ENCODE data around the gene CAMSAP1.

The CAMSAP1 gene

GRCh38 chr9:135833864-135834263 is 73.5 kb downstream of the CAMSAP1 start:
- Histone ChIP-seq H3K4me3 (ENCODE audit: low read depth in 1 of 2, low read length in 2 of 2) (no peak overlapping the region), H3K79me2 (ENCODE audit: insufficient read depth, low read length) (peaks cover 21% of the 10 kb centered on the region), H4K20me1 (ENCODE audit: insufficient read depth, low read length) (peaks cover 28% of the 10 kb centered on the region), H3K4me2 (ENCODE audit: insufficient read depth, low read length) (no peak overlapping the region), H3K36me3 (ENCODE audit: insufficient read depth, low read length) (peaks cover 4% of the 10 kb centered on the region; the same call in 1 of the 2 replicates), H3K9ac (ENCODE audit: low read depth, low read length) (no peak overlapping the region), H3K27me3 (ENCODE audit: insufficient read depth, low read length, poor library complexity) (no peaks in the 10 kb centered on the region), H3K4me1 (ENCODE audit: insufficient read depth, low read length) (no peaks in the 10 kb centered on the region), H3K27ac (ENCODE audit: low read length) (no peak overlapping the region), H2AFZ (ENCODE audit: low read depth, low read length) (no peak overlapping the region), H3K9me3 (ENCODE audit: insufficient read depth, low read length, severe bottlenecking) (no peaks in the 10 kb centered on the region)
- DNase-seq (no peak), ATAC-seq (ENCODE audit: insufficient read depth, low read depth) (no peak)
- no peak for TF ChIP-seq EZH2 (IDR thresholded peaks at IDR 0.05; ENCODE audit: borderline replicate concordance, low read depth, low read length, severe bottlenecking)
- TF ChIP-seq, protein P1, sequence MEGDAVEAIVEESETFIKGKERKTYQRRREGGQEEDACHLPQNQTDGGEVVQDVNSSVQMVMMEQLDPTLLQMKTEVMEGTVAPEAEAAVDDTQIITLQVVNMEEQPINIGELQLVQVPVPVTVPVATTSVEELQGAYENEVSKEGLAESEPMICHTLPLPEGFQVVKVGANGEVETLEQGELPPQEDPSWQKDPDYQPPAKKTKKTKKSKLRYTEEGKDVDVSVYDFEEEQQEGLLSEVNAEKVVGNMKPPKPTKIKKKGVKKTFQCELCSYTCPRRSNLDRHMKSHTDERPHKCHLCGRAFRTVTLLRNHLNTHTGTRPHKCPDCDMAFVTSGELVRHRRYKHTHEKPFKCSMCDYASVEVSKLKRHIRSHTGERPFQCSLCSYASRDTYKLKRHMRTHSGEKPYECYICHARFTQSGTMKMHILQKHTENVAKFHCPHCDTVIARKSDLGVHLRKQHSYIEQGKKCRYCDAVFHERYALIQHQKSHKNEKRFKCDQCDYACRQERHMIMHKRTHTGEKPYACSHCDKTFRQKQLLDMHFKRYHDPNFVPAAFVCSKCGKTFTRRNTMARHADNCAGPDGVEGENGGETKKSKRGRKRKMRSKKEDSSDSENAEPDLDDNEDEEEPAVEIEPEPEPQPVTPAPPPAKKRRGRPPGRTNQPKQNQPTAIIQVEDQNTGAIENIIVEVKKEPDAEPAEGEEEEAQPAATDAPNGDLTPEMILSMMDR (IDR thresholded peaks at IDR 0.05; ENCODE audit: borderline replicate concordance, extremely low read depth, low read length, poor library complexity, severe bottlenecking): no peak

GRCh38 chr9:135830496-135830895 is 76.8 kb downstream of the CAMSAP1 start:
- no peaks in the 10 kb centered on the region for H3K27me3 ChIP-seq (ENCODE audit: insufficient read depth, low read length, poor library complexity)
- no peak overlapping the region for H3K27ac ChIP-seq (ENCODE audit: low read length)
- H2AFZ ChIP-seq (ENCODE audit: low read depth, low read length): no peak overlapping the region
- peaks cover 24% of the 10 kb centered on the region for H4K20me1 ChIP-seq (ENCODE audit: insufficient read depth, low read length)
- peaks cover 23% of the 10 kb centered on the region for H3K36me3 ChIP-seq (ENCODE audit: insufficient read depth, low read length)
- no peaks in the 10 kb centered on the region for H3K9me3 ChIP-seq (ENCODE audit: insufficient read depth, low read length, severe bottlenecking)
- no peaks in the 10 kb centered on the region for H3K4me1 ChIP-seq (ENCODE audit: insufficient read depth, low read length)
- ATAC-seq (ENCODE audit: insufficient read depth, low read depth) (no peak), DNase-seq (no peak)
- H3K79me2 ChIP-seq (ENCODE audit: insufficient read depth, low read length): peaks cover 29% of the 10 kb centered on the region
- no peak overlapping the region for H3K4me2 ChIP-seq (ENCODE audit: insufficient read depth, low read length)
- H3K4me3 ChIP-seq (ENCODE audit: low read depth in 1 of 2, low read length in 2 of 2): no peak overlapping the region
- H3K9ac ChIP-seq (ENCODE audit: low read depth, low read length): no peak overlapping the region
- no peak for TF ChIP-seq EZH2 (IDR thresholded peaks at IDR 0.05; ENCODE audit: borderline replicate concordance, low read depth, low read length, severe bottlenecking)
- TF ChIP-seq, protein P1 (IDR thresholded peaks at IDR 0.05; ENCODE audit: borderline replicate concordance, extremely low read depth, low read length, poor library complexity, severe bottlenecking): no peak

- DNase-seq: no peak
- TF ChIP-seq, protein P1 (IDR thresholded peaks at IDR 0.05; ENCODE audit: borderline replicate concordance, extremely low read depth, low read length, poor library complexity, severe bottlenecking): no peak
- no peak for TF ChIP-seq EZH2 (IDR thresholded peaks at IDR 0.05; ENCODE audit: borderline replicate concordance, low read depth, low read length, severe bottlenecking)
- H3K4me3 ChIP-seq (ENCODE audit: low read depth in 1 of 2, low read length in 2 of 2): no peak overlapping the region
- H3K9ac ChIP-seq (ENCODE audit: low read depth, low read length): no peak overlapping the region
- H3K36me3 ChIP-seq (ENCODE audit: insufficient read depth, low read length): peaks cover 26% of the 10 kb centered on the region
- peaks cover 24% of the 10 kb centered on the region for H3K79me2 ChIP-seq (ENCODE audit: insufficient read depth, low read length)
- no peak overlapping the region for H3K27ac ChIP-seq (ENCODE audit: low read length)
- ATAC-seq (ENCODE audit: insufficient read depth, low read depth): no peak
- H3K27me3 ChIP-seq (ENCODE audit: insufficient read depth, low read length, poor library complexity): no peaks in the 10 kb centered on the region
- no peaks in the 10 kb centered on the region for H3K9me3 ChIP-seq (ENCODE audit: insufficient read depth, low read length, severe bottlenecking)
- no peak overlapping the region for H2AFZ ChIP-seq (ENCODE audit: low read depth, low read length)
- peaks cover 18% of the 10 kb centered on the region for H4K20me1 ChIP-seq (ENCODE audit: insufficient read depth, low read length)
- no peak overlapping the region for H3K4me2 ChIP-seq (ENCODE audit: insufficient read depth, low read length)
- no peaks in the 10 kb centered on the region for H3K4me1 ChIP-seq (ENCODE audit: insufficient read depth, low read length)
Measured at GRCh38 chr9:135828656-135829055, 78.7 kb downstream of the CAMSAP1 start.
